Measurements from ENCODE around the gene TUBG2. TPM values are rescaled to one million over a fixed set of nuclear protein-coding genes. Genes with fewer than 3 reads are reported as not detected.
A peak's percentile ranks its signal among the peaks of the same experiment; 100 is the strongest.

Gene TUBG2
- total and polyA plus RNA-seq, 10 of the 15 experiments (the other 5 are each of a cell fraction or from before 2014, with no cell fraction given) = 1.2 to 12.5 (median 8.9) TPM

- Histone ChIP-seq H3K79me2 (ENCODE audit: control insufficient read depth, insufficient read depth, low read length) (peaks cover 3% of the 10 kb centered on the region; the same call in 1 of the 2 replicates), H2AFZ (ENCODE audit: control insufficient read depth, low read depth, low read length) (no peak overlapping the region), H3K4me1 (ENCODE audit: control insufficient read depth, insufficient read depth, low read length) (peaks cover 30% of the 10 kb centered on the region), H4K20me1 (ENCODE audit: control insufficient read depth, insufficient read depth) (no peaks in the 10 kb centered on the region), H3K27me3 (replicated peaks in 1 of 2; ENCODE audit: control insufficient read depth in 2 of 2, insufficient read depth in 2 of 2, low read length in 1 of 2) (no peaks in the 10 kb centered on the region), H3K36me3 (ENCODE audit: control insufficient read depth in 2 of 2, insufficient read depth in 2 of 2, low read length in 1 of 2) (no peaks in the 10 kb centered on the region), H3K4me2 (ENCODE audit: control insufficient read depth, insufficient read depth) (peak overlapping the region; percentile 81), H3K9ac (ENCODE audit: control insufficient read depth, insufficient read depth, low read length) (no peak overlapping the region), H3K9me3 (replicated peaks; ENCODE audit: control insufficient read depth, insufficient read depth, low read length) (no peaks in the 10 kb centered on the region), H3K4me3 (no peak overlapping the region), H3K27ac (ENCODE audit: control insufficient read depth, insufficient read depth) (no peak overlapping the region)
- in situ Hi-C loops (cut with MboI) (no loop called here), intact Hi-C loops (cut with micrococcal nuclease; ENCODE audit: unreplicated experiment) (loop anchor here (5.0 kb wide), 1 partner anchor 78 kb away; the partner anchor contains the start of gene PSMC3IP)
- BruUV-seq (replicated peaks) = no TSS peak
- ChIA-PET RAD21 (ENCODE audit: unreplicated experiment) (interaction anchor here (0.6 to 2.9 kb wide), 3 partner anchors 21 to 40 kb away, joined by 3 to 21 read pairs (median 4); no protein-coding TSS in a partner anchor), POLR2A (interaction anchor here (0.6 to 1.2 kb wide), 4 partner anchors 9 to 107 kb away, joined by 3 to 5 read pairs (median 4); no protein-coding TSS in a partner anchor), CTCF (interaction anchor here (1.3 to 2.5 kb wide), 3 partner anchors 19 to 77 kb away, joined by 4 to 10 read pairs (median 5); no protein-coding TSS in a partner anchor), SMC1A (ENCODE audit: uncharacterized antibody, unreplicated experiment) (interaction anchor here (1.0 to 2.3 kb wide), 7 partner anchors 9 to 94 kb away, joined by 4 to 17 read pairs (median 6); partner anchors contain the start of gene PSMC3IP)
- DNase-seq (ENCODE audit: low read depth, low spot score) (no peak), FAIRE-seq (no peak), ATAC-seq (no peak)
- TF ChIP-seq STAT3 (IDR thresholded peaks at IDR 0.05; ENCODE audit: low read depth, low read length) (no peak), ZNF384 (IDR thresholded peaks at IDR 0.05; ENCODE audit: borderline replicate concordance, low read depth, low read length) (no peak)
- WGBS (ENCODE audit: insufficient coverage, insufficient replicate concordance, low lambda C conversion rate, missing lambda C conversion rate) = 29% methylated on average over 2 of the region's 2 CpGs
Observed at GRCh38 chr17:42655528-42655927, 3.6 kb upstream of the TUBG2 start.

DNA sequence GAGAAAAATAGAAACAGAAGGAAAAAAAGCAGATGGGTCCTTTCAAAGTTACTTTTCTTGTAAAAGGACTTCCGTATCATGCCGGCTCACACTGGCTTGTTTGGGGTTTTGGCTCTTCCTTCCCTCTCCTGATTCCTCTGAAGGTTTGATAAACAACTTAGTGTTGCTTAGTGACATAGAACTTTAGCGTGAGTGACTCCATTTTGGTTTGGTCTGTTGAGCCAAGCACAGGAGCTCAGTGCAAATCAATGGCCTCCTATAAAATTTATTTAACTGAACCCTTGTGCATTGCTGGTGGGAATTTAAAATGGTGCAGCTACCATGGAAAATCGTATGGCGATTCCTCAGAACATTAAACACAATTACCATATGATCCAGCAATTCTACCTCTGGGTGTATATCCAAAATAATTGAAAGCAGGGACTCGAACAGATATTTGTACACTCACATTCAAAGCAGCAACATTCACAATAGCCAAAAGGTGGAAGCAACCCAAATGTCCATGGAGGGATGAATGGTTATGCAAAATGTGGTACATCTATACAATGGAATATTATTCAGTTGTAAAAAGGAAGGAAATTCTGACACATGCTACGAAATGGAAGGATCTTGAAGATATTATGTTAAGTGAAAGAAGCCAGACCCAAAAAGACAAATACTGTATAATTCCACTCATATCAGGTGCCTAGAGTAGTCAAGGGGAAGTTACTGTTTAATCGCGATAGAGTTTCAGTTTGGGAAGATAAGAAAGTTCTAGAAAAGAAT lies 1.1 kb upstream of the TUBG2 start:
- H3K36me3 ChIP-seq (ENCODE audit: control insufficient read depth in 2 of 2, insufficient read depth in 2 of 2, low read length in 1 of 2) = no peaks in the 10 kb centered on the region; a peak in 1 of 4 replicates
- no peaks in the 10 kb centered on the region for H3K27me3 ChIP-seq (replicated peaks in 1 of 2; ENCODE audit: control insufficient read depth in 2 of 2, insufficient read depth in 2 of 2, low read length in 1 of 2)
- no peak overlapping the region for H2AFZ ChIP-seq (ENCODE audit: control insufficient read depth, low read depth, low read length)
- H3K9ac ChIP-seq (ENCODE audit: control insufficient read depth, insufficient read depth, low read length) = no peak overlapping the region
- peaks cover 3% of the 10 kb centered on the region; the same call in 1 of the 2 replicates for H3K79me2 ChIP-seq (ENCODE audit: control insufficient read depth, insufficient read depth, low read length)
- WGBS (ENCODE audit: insufficient coverage, insufficient replicate concordance, low lambda C conversion rate, missing lambda C conversion rate) = 79% methylated on average over 9 of the region's 9 CpGs
- no peak overlapping the region for H3K27ac ChIP-seq (ENCODE audit: control insufficient read depth, insufficient read depth)
- BruUV-seq (replicated peaks) = no TSS peak
- H4K20me1 ChIP-seq (ENCODE audit: control insufficient read depth, insufficient read depth) = no peaks in the 10 kb centered on the region
- SMC1A ChIA-PET (ENCODE audit: uncharacterized antibody, unreplicated experiment) = interaction anchor here (1.3 to 2.0 kb wide), 4 partner anchors 16 to 53 kb away, joined by 3 to 9 read pairs (median 4); no protein-coding TSS in a partner anchor
- in situ Hi-C loops (cut with MboI) = no loop called here
- TF ChIP-seq, protein P1, sequence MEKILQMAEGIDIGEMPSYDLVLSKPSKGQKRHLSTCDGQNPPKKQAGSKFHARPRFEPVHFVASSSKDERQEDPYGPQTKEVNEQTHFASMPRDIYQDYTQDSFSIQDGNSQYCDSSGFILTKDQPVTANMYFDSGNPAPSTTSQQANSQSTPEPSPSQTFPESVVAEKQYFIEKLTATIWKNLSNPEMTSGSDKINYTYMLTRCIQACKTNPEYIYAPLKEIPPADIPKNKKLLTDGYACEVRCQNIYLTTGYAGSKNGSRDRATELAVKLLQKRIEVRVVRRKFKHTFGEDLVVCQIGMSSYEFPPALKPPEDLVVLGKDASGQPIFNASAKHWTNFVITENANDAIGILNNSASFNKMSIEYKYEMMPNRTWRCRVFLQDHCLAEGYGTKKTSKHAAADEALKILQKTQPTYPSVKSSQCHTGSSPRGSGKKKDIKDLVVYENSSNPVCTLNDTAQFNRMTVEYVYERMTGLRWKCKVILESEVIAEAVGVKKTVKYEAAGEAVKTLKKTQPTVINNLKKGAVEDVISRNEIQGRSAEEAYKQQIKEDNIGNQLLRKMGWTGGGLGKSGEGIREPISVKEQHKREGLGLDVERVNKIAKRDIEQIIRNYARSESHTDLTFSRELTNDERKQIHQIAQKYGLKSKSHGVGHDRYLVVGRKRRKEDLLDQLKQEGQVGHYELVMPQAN (conservative IDR thresholded peaks at IDR 0.05) = no peak
- no peak for TF ChIP-seq IRF5 (IDR thresholded peaks at IDR 0.05; ENCODE audit: borderline replicate concordance)
- no peak for TF ChIP-seq PML (IDR thresholded peaks at IDR 0.05; ENCODE audit: low read length)
- TF ChIP-seq ZSCAN29 (IDR thresholded peaks at IDR 0.05) = no peak
- no peak for TF ChIP-seq HDGF (IDR thresholded peaks at IDR 0.05)
- TF ChIP-seq NR2C2 (IDR thresholded peaks at IDR 0.05; ENCODE audit: borderline replicate concordance, control insufficient read depth, insufficient read length, low read depth) = no peak
- no peak for TF ChIP-seq IKZF1 (conservative IDR thresholded peaks at IDR 0.05)
- FAIRE-seq = no peak
- POLR2A ChIA-PET = interaction anchor here (0.6 to 4.9 kb wide), 6 partner anchors 19 to 730 kb away, joined by 3 to 29 read pairs (median 10); partner anchors contain the start of genes PLEKHH3, RETREG3 and TUBG1
- H3K9me3 ChIP-seq (replicated peaks; ENCODE audit: control insufficient read depth, insufficient read depth, low read length) = no peaks in the 10 kb centered on the region
- H3K4me2 ChIP-seq (ENCODE audit: control insufficient read depth, insufficient read depth) = no peak overlapping the region; the same call in 1 of the 2 replicates
- intact Hi-C loops (cut with micrococcal nuclease; ENCODE audit: unreplicated experiment) = loop anchor here (5.0 kb wide), 1 partner anchor 81 kb away; the partner anchor contains the start of gene PSMC3IP
- ATAC-seq = no peak
- no peak for DNase-seq (ENCODE audit: low read depth, low spot score)
- H3K4me1 ChIP-seq (ENCODE audit: control insufficient read depth, insufficient read depth, low read length) = peaks cover 33% of the 10 kb centered on the region
- CTCF ChIA-PET = interaction anchor here (0.6 to 3.4 kb wide), 6 partner anchors 16 to 128 kb away, joined by 3 to 26 read pairs (median 8); partner anchors contain the start of genes PLEKHH3 and PSMC3IP
- no peak overlapping the region for H3K4me3 ChIP-seq
- RAD21 ChIA-PET (ENCODE audit: unreplicated experiment) = interaction anchor here (1.3 to 2.1 kb wide), 5 partner anchors 10 to 79 kb away, joined by 4 to 10 read pairs (median 7); no protein-coding TSS in a partner anchor
